Stimulated activated CD4-positive, alpha-beta T cell treated with anti-CD3 and anti-CD28 coated beads, TNF-alpha, amount 100 ng/mL, for 48 hours (primary cell): ENCODE results near the gene ST3GAL3.

Experiments used
- DNase-seq, 3 donors: peaks; one replicate each; pipeline ENCODE4 v3.0.0-alpha.2; 2020; ENCODE audit warnings: low read depth in 3 of 3

ST3GAL3 gene

DNA sequence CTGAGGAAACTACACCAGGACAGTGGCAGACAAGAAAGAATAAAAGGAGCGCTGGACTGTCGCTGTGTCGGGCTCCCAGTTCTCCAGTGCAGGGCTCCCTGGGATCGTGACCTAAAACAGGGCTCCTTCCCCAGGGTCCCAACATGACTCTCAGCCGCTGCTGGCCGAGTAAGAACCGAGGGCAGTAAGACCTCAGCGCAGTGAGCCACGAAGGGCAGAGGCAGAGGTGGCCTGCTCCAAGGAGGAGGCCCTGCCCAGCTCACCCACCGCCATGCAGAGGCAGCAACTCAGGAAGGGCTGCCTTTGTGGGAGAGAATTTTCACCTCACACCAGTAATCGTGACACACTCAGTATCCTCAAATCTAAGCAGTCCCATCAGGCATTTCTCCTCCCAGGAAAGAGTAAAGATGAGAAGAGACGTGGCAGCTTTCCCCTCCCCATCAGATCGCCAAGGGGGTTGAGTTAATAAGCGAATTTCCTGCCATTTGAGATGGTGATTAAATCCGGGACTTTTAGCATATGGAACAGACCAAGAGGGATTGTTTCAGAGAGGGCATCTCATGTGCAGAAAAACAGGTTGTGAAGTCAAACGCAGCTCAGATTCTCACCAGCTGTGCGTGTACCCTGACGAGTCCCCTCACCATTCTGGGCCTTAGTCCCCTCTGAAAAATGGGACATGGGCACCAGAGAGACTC, 206.5 kb downstream of the ST3GAL3 start:
- no peak for DNase-seq

DNA sequence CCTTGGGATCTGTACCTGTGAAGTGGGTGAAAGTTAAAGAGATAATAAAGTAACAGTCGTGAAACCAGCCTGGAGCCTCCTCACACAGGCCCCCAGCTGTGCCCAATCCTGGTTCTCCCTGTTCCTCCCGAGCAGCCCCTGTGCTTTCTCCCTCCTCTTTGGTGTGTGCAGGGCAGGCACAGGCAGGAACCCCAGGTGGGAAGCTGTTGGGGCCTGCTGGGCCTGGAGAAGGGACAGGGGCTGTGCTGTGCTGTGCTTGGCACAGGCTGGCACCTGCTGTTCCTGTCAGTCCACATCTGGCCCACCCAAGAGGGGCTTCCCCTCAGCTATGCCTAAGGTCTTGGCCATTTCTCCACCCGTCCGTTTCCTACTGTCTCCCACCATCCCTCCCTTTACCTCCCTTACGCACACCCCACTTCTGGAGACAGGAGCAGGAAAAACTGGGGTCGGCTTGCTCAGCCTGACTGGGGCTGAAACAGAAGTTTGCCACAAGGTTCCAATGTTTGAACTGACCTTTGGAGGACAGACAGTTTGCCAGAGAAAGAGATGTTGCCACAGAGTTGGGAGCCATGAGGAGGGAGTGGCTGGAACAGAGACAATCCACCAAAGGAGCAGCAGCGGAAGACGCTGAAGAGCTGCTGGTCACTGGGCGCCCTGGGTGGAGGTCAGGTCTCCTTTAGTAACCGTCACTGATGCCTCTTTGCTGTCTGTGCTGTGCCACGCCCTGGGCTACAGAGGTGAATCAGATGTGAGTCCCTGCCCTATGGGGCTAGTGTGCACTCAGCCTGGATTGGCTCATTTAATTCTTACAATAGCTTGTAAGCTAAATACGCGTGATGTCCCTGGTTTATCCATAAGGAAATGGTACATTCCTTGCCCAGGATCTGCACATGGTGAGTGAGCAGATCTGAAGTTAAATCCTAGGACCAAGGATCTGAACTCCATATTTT, 207.5 kb downstream of the ST3GAL3 start:
- no peak for DNase-seq

DNA sequence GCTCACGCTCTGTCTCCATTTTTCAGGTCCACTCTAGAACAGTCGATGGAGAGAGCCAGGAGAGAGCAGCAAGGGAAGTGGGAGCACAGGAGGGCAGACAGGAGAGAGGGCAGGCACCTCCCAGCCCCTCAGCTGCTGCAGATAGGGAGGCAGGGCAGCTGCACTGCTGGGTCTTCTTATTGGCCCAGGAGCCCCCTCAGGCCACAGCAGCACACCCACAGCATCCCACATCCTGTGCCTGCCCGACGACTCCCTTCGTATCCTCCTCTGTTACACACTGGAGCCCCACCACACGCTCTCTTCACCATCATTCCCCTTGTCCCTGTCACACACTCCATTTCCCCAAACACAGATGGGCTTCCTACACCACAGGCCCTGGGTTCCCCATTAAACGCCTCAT, 212.6 kb downstream of the ST3GAL3 start:
- no peak for DNase-seq

DNA sequence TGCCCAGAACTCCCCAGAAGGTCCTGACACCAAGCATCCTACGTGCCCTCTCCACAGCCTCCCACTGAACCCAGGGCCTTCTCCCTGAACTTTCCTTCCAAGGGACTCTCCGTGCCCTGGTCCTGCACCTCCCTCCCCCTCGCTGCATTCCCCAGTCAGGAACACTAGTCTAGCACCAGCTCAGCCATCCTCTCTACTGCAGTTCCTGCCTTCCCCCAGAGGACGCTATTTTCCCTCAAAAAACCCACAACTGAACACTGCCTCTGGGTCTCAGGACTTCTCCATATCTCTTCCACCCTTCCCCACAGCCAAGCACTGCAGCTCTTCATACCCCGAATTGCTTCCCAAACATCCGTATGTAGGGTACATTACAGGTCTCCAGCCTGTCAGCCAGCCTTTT, 213.7 kb downstream of the ST3GAL3 start:
- DNase-seq = no peak

DNA sequence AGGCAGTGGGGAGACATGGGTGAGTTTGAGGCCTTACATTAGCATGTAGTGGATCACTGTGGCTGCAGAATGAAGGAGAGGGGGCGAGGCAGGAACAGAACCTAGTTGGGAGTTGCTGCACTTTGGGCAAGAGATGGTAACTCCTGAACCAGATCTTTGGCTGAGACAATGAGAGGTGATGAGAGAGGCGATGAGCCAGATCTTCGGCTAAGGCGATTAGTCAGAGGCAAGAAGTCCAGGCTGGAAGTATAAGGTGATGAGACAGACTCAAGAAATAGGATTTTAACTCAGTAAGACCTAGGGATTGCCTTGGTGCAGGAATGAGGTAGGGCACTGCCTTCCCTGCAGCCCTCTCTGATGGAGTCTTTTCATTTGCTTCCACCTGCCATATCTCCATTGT, 217.2 kb downstream of the ST3GAL3 start:
- no peak for DNase-seq

DNA sequence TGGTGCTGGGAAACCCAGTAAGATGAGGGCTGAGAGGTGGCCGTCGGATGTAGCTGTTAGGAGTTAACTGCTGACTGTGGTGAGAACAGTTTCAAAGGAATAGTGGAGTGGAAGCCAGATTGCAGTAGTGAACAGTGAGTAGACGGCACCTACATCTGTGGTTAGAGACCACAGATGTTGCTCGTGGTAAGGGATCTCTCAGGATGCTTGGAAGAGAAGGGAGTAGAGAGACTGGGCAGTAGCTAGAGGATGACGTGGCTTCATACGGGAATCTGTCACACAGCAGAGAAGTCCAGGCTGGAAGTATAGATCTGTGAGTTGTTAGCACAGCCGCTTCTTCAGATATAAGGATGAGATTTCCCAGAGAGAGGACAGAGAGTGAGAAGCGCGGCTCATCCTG, 218.5 kb downstream of the ST3GAL3 start:
- no peak for DNase-seq

DNA sequence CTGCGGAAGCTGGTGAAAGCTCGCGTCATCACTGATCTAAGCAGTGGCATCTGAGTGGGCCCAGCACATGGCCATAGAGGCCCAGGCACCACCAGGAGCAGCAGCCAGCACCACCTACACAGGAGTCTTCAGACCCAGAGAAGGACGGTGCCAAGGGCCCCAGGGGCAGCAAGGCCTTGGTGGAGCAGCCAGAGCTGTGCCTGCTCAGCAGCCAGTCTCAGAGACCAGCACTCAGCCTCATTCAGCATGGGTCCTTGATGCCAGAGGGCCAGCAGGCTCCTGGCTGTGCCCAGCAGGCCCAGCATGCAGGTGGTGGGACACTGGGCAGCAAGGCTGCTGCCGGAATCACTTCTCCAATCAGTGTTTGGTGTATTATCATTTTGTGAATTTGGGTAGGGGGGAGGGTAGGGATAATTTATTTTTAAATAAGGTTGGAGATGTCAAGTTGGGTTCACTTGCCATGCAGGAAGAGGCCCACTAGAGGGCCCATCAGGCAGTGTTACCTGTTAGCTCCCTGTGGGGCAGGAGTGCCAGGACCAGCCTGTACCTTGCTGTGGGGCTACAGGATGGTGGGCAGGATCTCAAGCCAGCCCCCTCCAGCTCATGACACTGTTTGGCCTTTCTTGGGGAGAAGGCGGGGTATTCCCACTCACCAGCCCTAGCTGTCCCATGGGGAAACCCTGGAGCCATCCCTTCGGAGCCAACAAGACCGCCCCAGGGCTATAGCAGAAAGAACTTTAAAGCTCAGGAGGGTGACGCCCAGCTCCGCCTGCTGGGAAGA, 223.0 kb downstream of the ST3GAL3 start:
- DNase-seq = no peak

DNA sequence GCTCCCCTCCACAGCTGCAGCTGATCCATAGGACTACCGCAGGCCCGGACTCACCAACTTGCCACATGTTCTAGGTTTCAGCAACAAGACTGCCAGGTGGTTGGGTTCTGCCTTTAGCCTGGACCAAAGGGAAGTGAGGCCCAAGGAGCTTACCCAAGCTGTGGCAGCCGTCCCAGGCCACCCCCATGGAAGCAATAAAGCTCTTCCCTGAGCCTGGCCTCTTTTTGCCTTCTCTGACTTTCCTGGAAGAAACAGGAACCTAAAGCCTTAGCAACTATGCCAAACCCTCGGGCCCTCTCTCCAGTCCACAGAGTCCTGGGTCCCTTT, 223.6 kb downstream of the ST3GAL3 start:
- no peak for DNase-seq

DNA sequence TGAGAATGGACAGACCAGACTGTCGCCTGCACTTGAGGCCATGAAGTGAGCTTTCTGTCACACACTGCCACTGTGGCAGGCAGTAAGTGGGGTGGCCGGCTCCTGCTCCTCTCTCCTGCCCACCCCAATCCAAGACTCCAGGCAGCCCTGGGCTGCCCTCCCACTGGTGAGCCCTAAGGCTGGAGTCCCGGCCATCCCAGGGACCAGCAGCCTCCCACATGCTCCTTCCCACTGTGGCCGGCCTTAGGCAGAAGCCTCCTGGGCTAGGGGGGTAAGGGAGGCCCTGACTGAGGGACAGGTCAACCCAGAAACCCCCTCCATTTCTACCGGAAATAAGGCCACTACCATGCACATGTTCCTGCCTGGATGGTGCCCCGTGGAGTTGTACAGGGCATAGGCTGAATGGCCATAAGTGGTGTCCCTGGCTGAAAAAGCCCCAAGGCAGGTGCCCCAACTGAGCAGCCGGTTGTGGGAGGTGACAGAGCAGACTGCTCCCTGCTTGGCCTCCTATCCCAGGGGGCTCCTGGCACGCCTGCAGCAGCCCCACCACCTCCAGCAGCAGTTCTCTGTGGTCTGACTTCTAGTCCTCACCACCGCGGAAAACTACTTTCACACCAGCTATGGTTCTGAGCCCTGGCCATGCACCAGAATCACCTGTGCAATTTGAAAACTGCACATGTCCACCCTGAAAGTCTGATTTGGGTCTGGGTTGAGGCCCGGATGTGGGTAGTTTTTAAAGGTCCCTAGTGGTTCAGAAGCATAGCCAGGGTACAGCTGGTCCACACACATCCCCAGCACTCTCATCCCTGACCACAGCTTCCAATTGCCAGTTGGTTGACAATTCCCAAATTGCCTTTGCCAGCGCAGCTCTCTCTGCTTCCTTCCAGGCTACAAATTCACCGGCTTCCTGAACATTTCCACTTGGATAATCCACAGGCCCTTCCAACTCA, 224.7 kb downstream of the ST3GAL3 start:
- DNase-seq = no peak

DNA sequence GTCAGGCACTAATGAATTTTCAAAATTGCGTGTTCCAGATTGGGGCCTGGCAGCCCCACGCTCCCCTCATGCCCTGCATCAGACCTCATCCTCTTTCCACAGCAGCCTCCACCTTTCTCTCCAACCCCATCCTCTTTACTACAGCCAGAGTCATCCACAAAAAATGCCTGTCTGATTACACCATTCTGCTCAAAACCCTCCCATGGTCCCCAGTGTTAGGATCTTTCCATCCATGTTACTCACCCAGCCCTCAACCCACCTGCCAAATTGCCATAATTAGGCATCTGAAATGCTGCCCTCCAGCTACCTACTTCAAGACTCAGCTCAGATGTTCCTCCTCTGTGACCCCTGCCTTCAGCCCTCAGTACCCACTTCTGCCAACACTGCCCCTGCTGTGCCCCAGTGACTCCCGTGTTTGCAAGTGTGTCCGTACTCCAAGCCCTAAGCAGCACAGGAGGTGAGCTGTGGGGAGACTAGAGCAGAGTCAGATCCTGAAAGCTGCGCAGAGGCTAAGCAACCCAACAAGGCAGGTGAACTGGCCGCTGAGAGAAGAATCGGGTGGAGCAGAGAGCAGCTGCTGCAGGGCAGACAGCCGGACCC, 225.6 kb downstream of the ST3GAL3 start:
- DNase-seq = no peak

DNA sequence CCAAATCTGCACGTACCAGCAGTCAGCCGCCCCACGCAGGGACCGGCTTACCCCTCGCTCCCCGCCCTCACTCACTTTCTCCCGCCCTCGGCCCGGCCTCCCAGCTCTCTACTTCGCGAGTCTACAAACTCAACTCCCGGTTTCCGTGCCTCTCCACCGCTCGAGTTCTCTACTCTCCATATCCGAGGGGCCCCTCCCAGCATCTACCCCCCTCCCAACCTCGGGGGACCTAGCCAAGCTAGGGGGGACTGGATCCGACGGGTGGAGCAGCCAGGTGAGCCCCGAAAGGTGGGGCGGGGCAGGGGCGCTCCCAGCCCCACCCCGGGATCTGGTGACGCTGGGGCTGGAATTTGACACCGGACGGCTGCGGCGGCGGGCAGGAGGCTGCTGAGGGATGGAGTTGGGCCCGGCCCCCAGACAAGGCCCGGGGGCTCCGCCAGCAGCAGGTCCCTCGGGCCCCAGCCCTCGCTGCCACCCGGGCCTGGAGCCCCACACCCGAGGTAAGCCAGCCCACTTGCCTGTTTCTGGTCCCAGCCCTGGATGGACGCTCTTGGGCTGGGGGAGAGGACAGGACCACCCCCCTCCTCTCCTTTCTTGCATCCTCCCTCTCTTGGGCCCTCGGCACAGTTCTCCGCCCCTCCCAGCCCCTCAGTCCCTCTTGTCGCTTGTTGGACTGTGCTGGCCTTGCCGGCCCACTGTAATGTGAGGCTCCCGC, 226.2 kb downstream of the ST3GAL3 start, which contains the start of gene ARTN:
Gene ARTN (plus strand): TSS at position 416 of the 715 bp plus-strand sequence. CDS start 1,856 bp downstream, outside the sequence.
- no peak for DNase-seq

DNA sequence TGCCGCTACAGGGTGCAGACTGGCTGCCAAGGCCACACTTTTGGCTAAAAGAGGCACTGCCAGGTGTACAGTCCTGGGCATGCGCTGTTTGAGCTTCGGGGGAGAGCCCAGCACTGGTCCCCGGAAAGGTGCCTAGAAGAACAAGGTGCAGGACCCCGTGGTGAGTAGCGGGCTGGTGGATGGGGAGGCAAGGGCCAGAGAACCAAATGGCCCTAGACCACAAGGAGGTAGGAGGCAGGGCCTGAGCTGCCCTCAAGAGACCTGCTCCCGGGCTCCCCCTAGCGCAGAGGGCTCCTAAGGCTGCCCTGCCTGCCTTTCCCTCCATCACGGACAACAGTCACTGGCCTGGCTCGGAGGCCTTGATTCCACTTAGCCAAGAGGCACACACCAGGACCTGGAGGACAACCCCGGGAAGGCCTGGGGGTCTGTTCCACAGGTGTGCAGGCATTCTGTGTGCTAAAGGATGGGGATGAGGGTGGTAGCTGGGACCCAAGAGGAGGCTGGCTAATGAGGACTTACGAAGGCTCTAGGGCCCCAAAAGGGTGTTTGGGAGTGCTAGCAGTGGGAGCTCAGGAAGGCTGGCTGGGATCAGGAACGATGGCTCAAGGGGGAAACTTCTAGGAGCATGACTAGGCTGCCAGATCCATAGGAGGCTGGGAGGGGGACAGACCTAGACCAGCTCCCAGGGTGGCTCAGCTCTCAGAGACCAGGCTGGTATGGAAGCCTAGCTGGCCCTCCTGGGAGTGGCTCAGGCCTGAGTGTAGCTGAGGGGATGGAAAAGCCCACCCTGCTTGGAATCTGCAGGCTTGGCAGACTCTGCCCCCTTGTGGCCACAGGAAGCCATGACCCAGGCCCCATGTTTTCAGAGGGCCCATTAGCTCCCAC, 227.0 kb downstream of the ST3GAL3 start:
- DNase-seq = peak in 2 of 3 donors; percentile 33 to 68

DNA sequence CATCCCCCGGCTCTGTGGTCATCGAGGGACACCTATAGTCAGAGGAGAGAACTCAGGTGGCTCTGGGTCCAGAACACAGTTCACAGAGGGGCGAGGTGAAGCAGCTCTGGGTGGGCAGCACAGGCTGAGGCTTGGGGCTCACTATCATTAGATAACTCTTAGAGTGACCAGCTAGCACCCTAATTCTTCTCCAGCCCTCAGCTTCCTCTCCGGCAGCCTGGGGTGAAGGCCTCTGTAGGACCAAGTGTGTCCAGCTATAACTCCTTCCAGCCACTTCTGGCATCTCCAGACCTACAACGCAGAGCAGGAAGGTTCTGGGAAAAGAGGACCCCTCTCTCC, 227.6 kb downstream of the ST3GAL3 start:
- DNase-seq = no peak

DNA sequence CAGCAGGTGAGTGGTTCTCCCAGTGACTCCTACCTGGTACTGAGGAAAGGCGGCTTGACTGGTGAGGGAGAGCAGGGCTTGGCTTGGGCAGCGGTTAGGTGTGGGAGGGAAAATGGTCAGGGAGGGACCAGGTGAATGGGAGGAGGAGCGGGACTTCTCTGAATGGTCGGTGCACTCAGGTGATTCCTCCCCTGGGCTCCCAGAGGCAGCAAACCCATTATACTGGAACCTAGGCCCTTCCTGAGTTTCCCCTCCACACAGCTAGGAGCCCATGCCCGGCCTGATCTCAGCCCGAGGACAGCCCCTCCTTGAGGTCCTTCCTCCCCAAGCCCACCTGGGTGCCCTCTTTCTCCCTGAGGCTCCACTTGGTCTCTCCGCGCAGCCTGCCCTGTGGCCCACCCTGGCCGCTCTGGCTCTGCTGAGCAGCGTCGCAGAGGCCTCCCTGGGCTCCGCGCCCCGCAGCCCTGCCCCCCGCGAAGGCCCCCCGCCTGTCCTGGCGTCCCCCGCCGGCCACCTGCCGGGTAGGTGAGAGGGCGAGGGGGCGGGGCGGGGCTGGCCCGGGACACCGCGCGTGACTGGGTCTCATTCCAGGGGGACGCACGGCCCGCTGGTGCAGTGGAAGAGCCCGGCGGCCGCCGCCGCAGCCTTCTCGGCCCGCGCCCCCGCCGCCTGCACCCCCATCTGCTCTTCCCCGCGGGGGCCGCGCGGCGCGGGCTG, 228.5 kb downstream of the ST3GAL3 start:
- no peak for DNase-seq

DNA sequence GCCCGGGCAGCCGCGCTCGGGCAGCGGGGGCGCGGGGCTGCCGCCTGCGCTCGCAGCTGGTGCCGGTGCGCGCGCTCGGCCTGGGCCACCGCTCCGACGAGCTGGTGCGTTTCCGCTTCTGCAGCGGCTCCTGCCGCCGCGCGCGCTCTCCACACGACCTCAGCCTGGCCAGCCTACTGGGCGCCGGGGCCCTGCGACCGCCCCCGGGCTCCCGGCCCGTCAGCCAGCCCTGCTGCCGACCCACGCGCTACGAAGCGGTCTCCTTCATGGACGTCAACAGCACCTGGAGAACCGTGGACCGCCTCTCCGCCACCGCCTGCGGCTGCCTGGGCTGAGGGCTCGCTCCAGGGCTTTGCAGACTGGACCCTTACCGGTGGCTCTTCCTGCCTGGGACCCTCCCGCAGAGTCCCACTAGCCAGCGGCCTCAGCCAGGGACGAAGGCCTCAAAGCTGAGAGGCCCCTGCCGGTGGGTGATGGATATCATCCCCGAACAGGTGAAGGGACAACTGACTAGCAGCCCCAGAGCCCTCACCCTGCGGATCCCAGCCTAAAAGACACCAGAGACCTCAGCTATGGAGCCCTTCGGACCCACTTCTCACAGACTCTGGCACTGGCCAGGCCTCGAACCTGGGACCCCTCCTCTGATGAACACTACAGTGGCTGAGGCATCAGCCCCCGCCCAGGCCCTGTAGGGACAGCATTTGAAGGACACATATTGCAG, 229.3 kb downstream of the ST3GAL3 start:
- DNase-seq = no peak

DNA sequence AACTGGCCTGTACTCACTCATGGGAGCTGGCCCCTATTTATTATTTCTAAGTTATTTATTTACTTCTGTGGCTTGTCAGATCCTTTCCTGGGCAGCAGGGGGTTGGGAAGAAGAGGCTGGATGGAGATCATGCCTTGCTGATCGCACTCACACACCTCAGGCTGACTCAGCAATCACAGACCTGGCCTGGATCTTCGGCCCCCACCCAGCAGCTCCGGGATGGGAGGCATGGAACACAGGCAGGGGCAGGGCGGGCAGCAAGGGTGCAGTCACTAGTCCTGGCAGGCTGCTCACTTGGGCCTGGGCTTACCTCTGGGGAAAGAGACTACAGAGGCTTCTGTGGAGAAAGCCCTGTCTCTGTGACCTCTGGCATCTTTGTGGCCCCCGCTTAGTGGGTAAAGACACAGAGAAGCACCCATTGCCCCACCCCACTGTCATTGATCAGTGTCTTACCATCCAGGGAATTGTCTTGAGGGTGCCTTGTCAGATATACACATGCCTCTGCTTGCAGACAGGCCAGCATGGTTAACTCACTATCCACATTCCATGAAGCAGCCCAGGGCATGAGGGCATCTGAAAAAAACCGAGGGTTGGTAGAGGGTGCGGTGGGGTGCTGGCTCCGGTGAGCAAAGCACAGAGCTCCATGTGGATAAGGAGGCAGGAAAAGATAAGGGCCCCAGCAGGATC, 230.0 kb downstream of the ST3GAL3 start:
- no peak for DNase-seq

DNA sequence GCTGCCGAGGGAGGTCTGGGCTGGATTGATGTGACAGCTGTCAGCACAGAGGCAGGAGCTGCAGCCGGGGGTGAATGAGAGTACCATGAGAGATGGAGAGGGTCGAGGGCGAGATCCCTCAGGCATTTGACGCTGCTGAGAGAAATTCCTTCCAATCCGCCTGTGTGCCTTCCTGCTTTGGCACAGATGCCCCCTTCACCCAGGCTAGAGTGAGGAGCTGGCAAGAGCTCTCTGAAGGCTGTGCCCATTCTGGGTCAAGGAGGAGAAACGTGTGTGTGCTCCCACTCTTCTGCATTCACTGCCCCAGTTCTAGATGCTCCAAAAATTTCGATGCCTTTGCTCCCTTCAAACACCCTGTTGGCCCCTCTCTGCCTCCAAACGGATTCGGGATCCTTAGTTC, 231.0 kb downstream of the ST3GAL3 start:
- DNase-seq = no peak
